Activated CD4-positive, CD25-positive, alpha-beta regulatory T cell treated with anti-CD3 and anti-CD28 coated beads, Interleukin-2, amount 50 U/mL, for 72 hours (primary cell): ENCODE results near the gene SESN1.
"Not testable (repeated sequence)": the region's sequence is repeated elsewhere in the genome, so short reads cannot be mapped to it uniquely, and the experiment has no call there.

ENCODE experiments used
- DNase-seq: peaks from one replicate; pipeline ENCODE4 v3.0.0; 2021

Gene SESN1

DNA sequence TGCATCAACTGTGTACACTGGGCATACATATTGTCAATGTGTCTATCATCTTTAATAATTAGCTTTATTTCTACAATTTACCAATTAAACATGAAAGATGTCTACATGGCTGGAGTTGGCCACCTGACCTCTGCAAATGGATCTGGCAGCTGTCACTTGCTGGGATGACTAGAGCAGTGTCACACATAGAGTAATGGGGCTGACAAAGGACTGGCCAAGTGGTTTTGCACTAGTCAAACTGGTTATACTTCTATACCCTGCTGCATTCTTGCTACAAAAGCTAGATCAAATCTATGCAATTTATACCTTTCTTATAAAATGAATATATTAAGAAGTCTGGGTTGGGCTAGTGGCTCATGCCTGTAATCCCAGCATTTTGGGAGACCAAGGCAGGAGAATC lies 99.3 kb downstream of the SESN1 start:
- DNase-seq: no peak

DNA sequence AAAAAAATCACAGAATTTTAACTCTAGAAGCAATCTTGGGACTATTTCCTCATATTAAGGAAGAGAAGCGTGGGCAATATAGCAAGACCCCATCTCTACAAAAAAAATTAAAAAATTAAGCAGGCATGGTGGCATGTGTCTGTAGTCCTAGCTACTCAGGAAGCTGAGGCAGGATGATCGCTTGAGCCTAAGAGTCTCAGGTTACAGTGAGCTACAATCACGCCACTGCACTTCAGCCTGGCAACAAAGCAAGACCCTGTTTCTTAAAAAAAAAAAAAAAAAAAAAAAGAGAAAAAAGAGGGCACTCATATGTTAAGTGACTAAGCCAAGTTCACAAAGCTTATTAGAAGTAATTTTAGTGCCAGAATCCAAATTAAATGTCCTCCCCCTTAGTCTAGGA lies 100.8 kb downstream of the SESN1 start:
- DNase-seq: no peak

- DNase-seq: no peak
Observed at GRCh38 chr6:108989700-108990099, 104.9 kb downstream of the SESN1 start.

- no peak for DNase-seq
Observed at GRCh38 chr6:108988765-108989164, 105.9 kb downstream of the SESN1 start.

DNA sequence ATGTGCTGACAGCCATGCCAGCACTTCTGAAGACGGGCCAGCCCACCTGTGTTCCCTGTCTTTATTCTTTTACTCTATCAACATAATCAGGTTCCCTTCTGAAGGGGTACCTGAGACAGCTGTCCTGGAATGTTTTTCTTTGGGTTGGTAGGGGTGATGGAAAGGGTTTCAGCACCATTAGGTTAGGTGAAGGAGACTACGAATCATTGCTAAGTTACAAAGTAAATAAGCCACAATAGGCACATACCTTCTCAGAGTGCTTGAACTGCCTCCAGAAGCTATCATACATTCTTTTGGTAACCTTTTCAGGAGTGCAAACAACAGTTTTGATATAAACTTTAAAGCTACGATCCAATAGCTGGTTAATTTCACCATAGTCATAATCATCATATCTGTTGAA lies 106.3 kb downstream of the SESN1 start:
- DNase-seq: no peak

DNA sequence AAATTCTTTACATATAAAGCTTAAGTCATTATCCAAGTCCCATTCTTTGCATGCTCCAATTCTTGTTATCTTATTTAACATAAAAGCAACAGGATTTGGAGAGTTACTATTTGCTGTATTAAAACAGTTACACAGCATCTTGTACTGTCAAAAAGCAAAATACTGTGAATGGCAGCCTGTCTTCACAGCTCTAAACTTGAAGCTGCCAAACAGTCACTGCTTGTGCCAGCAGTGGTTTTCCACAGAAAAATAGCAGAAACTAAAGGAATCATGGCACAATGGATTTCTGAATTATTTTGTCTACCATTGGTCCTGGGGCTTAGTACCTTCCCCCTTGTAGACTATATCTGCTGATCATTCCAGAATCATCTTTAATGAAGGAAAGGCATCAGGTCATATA lies 107.5 kb downstream of the SESN1 start:
- no peak for DNase-seq

GRCh38 chr6:108985301-108985700 lies 109.3 kb downstream of the SESN1 start:
- no peak for DNase-seq

GRCh38 chr6:108983151-108983550 lies 111.5 kb downstream of the SESN1 start:
- no peak for DNase-seq

DNA sequence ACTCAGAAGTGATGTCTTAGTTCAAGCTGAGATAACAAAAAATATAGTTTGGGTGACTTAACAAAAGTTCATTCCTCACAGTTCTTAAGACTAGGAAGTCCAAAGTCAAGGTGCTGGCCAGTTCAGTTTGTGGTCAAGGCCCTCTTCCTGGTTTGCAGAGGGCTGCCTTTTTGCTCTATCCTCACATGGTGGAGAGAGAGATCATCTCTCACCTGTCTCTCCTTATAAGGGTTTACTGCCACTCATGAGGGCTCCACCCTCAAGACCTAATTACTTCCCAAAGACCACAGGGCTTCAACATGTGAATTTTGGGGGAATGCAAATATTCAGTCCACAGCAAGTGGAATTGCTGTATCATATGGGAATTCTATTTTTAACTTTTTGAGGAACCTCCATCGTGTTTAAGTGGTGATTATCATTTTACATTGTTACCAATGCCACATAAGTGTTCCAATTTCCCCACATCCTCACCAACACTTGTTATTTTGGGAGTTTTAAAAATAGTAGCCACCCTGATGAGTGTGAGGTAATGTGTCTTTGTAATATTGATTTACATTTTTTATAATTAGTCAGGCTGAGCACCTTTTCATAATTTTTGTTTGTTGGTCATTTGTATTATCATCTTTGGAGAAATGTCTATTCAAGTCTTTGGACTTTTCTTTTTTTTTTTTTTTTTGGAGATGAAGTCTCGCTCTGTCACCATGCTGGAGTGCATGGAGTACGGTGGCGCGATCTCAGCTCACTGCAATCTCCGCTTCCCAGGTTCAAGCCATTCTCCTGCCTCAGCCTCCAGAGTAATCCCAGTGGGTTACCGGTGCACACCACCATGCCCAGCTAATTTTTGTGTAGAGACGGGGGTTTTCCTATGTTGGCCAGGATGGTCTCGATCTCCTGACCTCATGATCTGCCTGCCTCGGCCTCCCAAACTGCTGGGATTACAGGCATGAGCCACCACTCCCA lies 112.2 kb downstream of the SESN1 start:
- no peak for DNase-seq

DNA sequence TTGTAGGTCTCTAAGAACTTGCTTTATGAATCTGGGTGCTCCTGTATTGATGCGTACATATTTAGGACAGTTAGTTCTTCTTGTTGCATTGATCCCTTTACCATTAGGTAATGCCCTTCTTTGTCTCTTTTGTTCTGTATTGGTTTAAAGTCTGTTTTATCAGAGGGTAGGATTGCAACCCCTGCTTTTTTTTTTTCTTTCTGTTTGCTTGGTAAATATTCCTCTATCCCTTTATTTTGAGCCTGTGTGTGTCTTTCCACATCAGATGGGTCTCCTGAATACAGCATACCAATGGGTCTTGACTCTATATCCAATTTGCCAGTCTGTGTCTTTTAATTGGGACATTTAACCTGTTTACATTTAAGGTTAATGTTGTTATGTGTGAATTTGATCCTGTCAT lies 116.0 kb downstream of the SESN1 start:
- DNase-seq: not testable (repeated sequence)

DNA sequence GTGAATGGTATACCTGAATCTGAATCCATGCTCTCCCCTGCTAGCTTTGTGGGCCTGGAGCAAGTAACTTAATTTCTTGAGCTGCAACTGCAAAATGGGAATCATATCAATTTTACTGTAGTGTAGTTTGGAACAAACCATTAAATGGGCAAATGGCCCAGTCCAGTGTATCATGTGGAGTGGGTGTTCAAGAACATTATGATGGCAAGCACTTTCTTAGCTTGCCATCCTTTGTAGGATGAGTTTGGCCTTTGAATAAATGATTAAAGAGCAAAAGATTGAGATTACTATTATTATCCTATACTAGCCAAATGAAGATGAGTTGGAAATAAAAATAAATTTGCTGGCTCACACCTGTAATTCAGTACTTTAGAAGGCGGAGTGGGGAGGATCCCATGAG lies 120.4 kb downstream of the SESN1 start:
- DNase-seq: no peak

DNA sequence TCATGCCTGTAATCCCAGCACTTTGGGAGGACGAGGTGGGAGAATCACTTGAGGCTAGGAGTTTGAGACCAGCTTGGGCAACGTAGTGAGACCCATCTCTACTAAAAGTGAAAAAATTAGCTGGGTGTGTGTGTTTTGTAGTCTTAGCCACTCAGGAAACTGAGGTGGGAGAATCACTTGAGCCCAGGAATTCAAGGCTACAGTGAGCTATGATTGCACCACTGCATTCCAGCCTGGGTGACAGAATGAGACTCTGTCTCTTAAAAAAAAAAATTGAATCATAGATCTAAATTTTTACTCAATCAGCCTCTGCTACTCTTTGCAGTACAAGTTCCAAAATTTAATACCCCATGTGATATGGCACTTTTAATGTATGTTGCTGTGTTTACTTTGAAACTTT lies 124.9 kb downstream of the SESN1 start:
- DNase-seq: no peak

DNA sequence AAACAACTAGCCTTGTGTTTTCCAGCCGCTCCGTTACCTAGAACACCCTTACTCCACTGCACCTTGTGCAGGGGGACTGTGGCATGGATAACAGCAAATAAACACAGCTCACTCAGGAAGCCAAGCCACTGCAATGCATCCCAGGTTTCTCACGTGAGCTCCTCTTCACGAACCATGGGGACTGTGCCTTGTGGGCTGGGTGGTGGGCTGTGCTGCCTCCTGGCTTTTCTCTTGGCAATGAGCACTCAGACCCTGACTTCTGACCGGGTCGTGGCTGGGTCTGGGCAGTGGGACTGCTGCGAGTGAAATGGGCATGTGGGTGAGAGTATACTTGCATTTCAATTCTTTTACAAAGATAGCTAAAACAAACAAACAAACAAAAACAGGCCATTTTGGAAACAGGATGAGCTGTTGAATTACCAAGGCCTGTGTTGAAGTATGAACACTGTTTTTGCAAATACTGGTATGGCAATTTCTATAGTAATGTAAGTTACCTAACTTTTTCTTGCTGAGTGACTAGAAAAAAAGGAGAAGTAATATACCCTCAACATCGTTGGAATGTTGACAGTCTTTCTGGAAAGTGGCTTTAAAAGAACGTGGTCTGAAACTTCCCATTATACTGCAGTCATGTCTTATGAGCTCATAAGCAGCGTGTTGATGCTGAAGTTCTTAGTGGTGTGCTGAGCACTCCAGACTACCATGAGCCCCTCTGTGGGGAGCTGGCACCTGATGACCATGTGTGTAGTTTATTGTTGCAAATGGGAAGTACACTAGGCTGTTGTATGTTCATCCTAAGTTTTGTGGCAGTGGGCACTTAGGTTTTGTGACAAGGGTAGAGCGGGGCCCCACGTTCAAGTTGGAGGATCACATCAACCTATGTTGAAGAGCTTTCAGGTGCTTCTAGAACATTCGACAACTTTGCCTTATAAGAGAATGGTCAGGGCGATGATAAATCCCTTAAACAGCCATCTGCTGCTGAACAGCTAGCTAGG lies 126.0 kb downstream of the SESN1 start:
- no peak for DNase-seq

DNA sequence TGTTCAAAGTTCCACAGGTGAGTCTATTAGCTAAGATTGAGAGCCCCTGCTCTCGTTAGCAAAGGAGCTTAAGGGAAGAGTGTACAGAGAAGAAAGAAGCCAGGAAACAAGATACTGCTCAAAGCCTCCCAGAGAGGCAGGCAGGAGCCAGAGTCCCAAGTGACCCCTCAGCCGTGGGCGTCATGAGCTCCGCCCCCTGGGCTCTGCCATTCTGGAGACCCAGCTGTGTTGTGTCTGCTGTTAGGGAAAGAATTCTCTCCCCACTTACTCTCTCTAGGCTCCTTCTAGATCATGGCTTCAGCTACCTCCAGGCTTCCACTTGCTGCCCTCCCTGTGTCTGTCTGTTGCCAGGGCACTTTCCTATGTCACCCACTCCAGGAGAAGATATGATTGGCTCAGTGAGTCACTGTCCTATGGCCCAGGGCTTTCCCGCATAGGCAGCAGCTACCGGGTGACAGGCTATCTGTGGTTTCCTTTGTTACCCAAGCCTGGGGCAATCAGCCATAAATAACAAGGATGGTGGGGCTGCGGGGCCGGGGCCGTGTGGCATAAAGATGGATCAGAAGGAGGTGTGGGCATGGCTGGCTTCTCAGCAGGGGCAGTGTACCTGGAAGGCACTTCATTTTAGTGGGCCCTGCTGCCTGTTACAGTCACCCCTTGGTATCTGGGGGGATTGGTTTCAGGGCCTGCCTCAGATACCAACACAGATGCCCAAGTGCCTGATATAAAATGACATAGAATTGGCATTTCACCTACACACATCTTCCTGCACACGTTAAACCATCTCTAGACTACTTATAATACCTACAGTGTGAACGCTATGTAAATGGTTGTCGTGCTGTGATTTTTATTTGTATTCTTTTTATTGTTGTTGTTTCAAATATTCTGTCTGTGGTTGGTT lies 127.5 kb downstream of the SESN1 start:
- no peak for DNase-seq

GRCh38 chr6:108966251-108966650 lies 128.4 kb downstream of the SESN1 start:
- no peak for DNase-seq

- DNase-seq: no peak
Observed at GRCh38 chr6:108961985-108962384, 132.7 kb downstream of the SESN1 start.

DNA sequence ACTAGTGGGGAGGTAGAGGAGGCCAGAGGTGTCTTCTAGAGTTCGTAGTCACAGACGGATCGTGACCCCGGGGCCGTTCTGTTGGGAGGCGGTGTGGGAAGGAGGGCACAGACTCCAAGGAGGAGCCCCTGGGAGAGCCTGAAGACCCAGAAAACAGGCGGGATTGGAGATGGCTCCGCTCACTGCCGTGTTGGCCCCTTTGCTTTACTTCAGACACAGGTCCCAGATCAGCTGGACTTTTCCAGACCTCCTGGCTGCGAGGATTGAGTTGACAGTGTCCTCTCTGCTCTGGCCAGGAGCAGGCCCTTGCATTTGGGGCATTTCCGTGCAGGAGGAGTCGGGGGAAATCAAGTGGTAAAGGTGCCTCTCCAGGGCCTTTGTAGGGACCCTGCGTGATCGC lies 133.6 kb downstream of the SESN1 start:
- no peak for DNase-seq

GRCh38 chr6:108960601-108961000 lies 134.0 kb downstream of the SESN1 start:
- no peak for DNase-seq

GRCh38 chr6:108959972-108960582 lies 134.6 kb downstream of the SESN1 start:
- no peak for DNase-seq

DNA sequence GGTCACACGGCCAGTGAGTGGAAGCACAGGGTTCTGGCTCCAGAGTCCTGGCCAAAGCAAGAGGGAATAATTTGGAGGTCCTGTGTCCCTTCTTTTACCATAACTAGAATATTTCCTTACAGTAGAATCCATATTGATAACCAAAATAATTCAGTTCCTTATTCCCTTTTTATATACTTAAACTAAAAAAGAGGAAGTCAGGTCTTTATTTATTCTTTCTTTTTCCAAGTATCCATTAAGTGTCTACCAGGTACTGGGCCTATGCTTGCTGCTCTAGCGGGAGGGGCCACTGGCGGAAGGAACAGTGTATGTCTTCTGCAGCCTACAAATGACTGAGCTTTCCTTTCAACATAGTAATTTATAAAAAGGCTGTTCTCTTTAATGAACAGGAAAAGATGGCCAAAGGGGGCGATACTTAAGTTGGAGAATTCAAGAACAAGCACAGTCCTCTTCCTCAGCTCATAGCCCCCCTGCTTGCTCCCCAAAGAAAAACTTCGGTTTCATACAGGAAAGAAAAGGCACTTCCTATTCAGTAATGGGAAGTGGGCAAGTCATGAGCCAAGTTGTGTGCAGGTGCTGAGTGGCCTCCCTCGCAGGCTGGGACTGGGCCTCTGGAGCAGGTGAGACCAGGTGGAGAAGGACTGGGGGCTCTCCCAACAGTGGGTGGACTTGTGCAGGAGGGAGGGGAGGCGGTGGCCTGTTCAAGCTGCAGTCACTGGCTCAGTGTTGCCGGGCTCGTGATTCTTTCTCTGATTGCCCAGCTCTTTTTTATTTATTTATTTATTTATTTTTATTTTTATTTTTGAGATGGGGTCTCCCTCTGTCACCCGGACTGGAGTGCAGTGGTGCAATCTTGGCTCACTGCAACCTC lies 135.5 kb downstream of the SESN1 start:
- DNase-seq: no peak

- no peak for DNase-seq
Observed at GRCh38 chr6:108957221-108957620, 137.4 kb downstream of the SESN1 start.
